Lower leg skin (tissue), 4 donors: ENCODE data around the gene KCNJ10. TPM values are rescaled to one million over a fixed set of nuclear protein-coding genes. Genes with fewer than 3 reads are reported as not detected.

ENCODE experiments used
- DNase-seq, 2 donors: peaks; one replicate each; pipeline ENCODE4 v3.0.0-alpha.2; 2019; ENCODE audit warnings: low spot score in 2 of 2
- H3K4me3 ChIP-seq: fragments of 200-600 bp; sonication (generic); 2 replicates; pipeline ENCODE4 v1.5.1; 2017; ENCODE audit warnings: mild to moderate bottlenecking, low read depth; ENCODE audit not compliant: poor library complexity, severe bottlenecking
- CTCF ChIP-seq, 3 donors: fragments of 450-650 bp; IDR thresholded peaks; one replicate each; pipeline ENCODE4 v1.5.1; 2016; ENCODE audit warnings: antibody characterized with exemption in 3 of 3, mild to moderate bottlenecking in 3 of 3, moderate library complexity in 2 of 3
- POLR2A ChIP-seq, 2 donors: fragments of 450-650 bp; IDR thresholded peaks; one replicate each; pipeline ENCODE4 v1.6.1; 2016 to 2017; ENCODE audit warnings: antibody characterized with exemption in 2 of 2, mild to moderate bottlenecking in 1 of 2, moderate library complexity in 1 of 2
- WGBS, 2 donors: methylation state at CpG; one replicate each; pipeline ENCODE4 v1.1.5; 2018; 5-methylcytosine and 5-hydroxymethylcytosine counted together
- intact Hi-C: fragments of 100-400 bp; cut with DNase I; formaldehyde crosslinking; loops from one replicate; pipeline ENCODE4 v1.15.0; 2023; ENCODE audit warnings: low total_unique reads
- total RNA-seq, 4 donors: library from RNA; depleted of rRNA; stranded (reverse); fragments of >200 nt; gene quantifications; one replicate each; pipeline ENCODE4 v1.1.0, GENCODE V29; 2016

The KCNJ10 gene
- total RNA-seq, 4 donors from 2014 or later = not detected

GRCh38 chr1:159981351-159982055 lies 88.5 kb downstream of the KCNJ10 start:
- 93 to 95% methylated on average over 6 of the region's 6 CpGs for WGBS, 2 donors
- intact Hi-C loops = no loop called here

DNA sequence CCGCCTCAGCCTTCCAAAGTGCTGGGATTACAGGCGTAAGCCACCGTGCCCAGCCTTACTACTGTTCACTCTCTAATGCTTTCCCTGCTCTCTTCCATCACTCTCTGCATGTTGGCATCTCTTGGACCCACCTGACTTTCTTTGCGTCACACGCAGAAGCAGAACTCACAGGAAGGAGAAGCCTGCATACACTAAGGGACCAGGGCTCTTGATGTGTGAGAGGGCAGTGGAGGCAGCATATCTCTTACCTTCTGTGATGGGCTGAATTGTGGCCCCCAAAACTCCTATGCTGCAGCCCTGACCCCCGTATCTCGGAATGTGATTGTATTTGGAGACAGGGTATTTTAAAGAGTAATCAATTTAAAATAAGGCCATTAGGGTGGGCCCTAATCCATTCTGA lies 89.2 kb downstream of the KCNJ10 start:
- no peak overlapping the region for H3K4me3 ChIP-seq
- 94 to 98% methylated on average over 7 of the region's 7 CpGs for WGBS, 2 donors
- intact Hi-C loops = no loop called here
- TF ChIP-seq POLR2A (IDR thresholded peaks at IDR 0.05) (no peak), CTCF (IDR thresholded peaks at IDR 0.05) (no peak)
- no peak for DNase-seq

More at GRCh38 chr1:159981351-159982055, 88.5 kb downstream of the KCNJ10 start:
- DNase-seq = peak in 1 of 2 donors; percentile 76
- no peak overlapping the region for H3K4me3 ChIP-seq
- TF ChIP-seq POLR2A (IDR thresholded peaks at IDR 0.05) (no peak), CTCF (IDR thresholded peaks at IDR 0.05) (no peak)

GRCh38 chr1:159980076-159980475 lies 89.9 kb downstream of the KCNJ10 start:
- H3K4me3 ChIP-seq = no peak overlapping the region
- 69 to 75% methylated on average over 6 of the region's 6 CpGs for WGBS, 2 donors
- TF ChIP-seq CTCF (IDR thresholded peaks at IDR 0.05) (no peak), POLR2A (IDR thresholded peaks at IDR 0.05) (no peak)
- intact Hi-C loops = no loop called here
- DNase-seq = peak in 1 of 2 donors; percentile 70

- no peak for DNase-seq
These were observed 90.7 kb downstream of the KCNJ10 start for GRCh38 chr1:159979257-159979656.

DNA sequence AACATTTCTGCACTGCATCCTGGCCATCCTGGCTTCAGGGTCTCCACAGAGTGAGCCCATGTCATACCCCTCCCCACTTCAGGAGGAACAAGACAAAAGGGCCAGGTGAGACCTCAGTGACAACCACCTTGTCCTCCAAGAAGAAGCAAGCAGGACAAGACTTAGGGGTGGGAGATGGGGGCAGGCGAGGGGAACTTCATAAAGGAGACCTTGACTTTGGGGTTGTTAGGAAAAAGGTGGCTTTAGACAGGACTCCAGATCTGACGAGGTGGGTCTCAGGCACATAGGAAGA lies 91.9 kb downstream of the KCNJ10 start:
- peak in 1 of 2 donors; percentile 70 for DNase-seq
- 88 to 91% methylated on average over 2 of the region's 2 CpGs for WGBS, 2 donors
- no peak overlapping the region for H3K4me3 ChIP-seq
- intact Hi-C loops = no loop called here
- TF ChIP-seq CTCF (IDR thresholded peaks at IDR 0.05) (no peak), POLR2A (IDR thresholded peaks at IDR 0.05) (no peak)

More at GRCh38 chr1:159979257-159979656, 90.7 kb downstream of the KCNJ10 start:
- WGBS, 2 donors = 45 to 48% methylated on average over 3 of the region's 3 CpGs
- intact Hi-C loops = no loop called here
- TF ChIP-seq POLR2A (IDR thresholded peaks at IDR 0.05) = no peak
- no peak for TF ChIP-seq CTCF (IDR thresholded peaks at IDR 0.05)
- no peak overlapping the region for H3K4me3 ChIP-seq
